Measurements from ENCODE around the gene BCAS3.

Gene BCAS3

GRCh38 chr17:61073799-61074513 lies 396.3 kb downstream of the BCAS3 start:
- ATAC-seq, result peak; percentile 85
- TF ChIP-seq OSR1 (CRISPR knock-in tag; IDR thresholded peaks at IDR 0.05), result no peak
- TF ChIP-seq GLIS3 (CRISPR knock-in tag; IDR thresholded peaks at IDR 0.05), result no peak
- peak; percentile 65; the same call in 1 of the 2 replicates for TF ChIP-seq ZFP3 (CRISPR knock-in tag; IDR thresholded peaks at IDR 0.05)
- TF ChIP-seq ZNF565 (CRISPR knock-in tag; conservative IDR thresholded peaks at IDR 0.05; ENCODE audit: low read depth), result no peak
- no peak for TF ChIP-seq ESRRG (CRISPR knock-in tag; IDR thresholded peaks at IDR 0.05)
- TF ChIP-seq ZNF8 (CRISPR knock-in tag; IDR thresholded peaks at IDR 0.05), result no peak
- peak; percentile 51 for TF ChIP-seq ISL1 (CRISPR knock-in tag; IDR thresholded peaks at IDR 0.05)
- TF ChIP-seq, protein P1, sequence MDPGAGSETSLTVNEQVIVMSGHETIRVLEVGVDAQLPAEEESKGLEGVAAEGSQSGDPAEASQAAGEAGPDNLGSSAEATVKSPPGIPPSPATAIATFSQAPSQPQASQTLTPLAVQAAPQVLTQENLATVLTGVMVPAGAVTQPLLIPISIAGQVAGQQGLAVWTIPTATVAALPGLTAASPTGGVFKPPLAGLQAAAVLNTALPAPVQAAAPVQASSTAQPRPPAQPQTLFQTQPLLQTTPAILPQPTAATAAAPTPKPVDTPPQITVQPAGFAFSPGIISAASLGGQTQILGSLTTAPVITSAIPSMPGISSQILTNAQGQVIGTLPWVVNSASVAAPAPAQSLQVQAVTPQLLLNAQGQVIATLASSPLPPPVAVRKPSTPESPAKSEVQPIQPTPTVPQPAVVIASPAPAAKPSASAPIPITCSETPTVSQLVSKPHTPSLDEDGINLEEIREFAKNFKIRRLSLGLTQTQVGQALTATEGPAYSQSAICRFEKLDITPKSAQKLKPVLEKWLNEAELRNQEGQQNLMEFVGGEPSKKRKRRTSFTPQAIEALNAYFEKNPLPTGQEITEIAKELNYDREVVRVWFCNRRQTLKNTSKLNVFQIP (CRISPR knock-in tag; IDR thresholded peaks at IDR 0.05; ENCODE audit: borderline replicate concordance, low read depth), result no peak
- no peak for TF ChIP-seq BACH2 (CRISPR knock-in tag; IDR thresholded peaks at IDR 0.05; ENCODE audit: borderline replicate concordance)
- TF ChIP-seq TOX (CRISPR knock-in tag; IDR thresholded peaks at IDR 0.05; ENCODE audit: borderline replicate concordance), result no peak
- TF ChIP-seq ARNTL (CRISPR knock-in tag; IDR thresholded peaks at IDR 0.05; ENCODE audit: borderline replicate concordance, low read depth), result no peak
- TF ChIP-seq CREB5 (CRISPR knock-in tag; IDR thresholded peaks at IDR 0.05; ENCODE audit: low read depth), result no peak
- TF ChIP-seq CSRNP3 (CRISPR knock-in tag; IDR thresholded peaks at IDR 0.05), result no peak

GRCh38 chr17:61075988-61076387 lies 398.3 kb downstream of the BCAS3 start:
- no peak for ATAC-seq
- TF ChIP-seq PATZ1 (CRISPR knock-in tag; IDR thresholded peaks at IDR 0.05; ENCODE audit: borderline replicate concordance) (no peak), OSR1 (CRISPR knock-in tag; IDR thresholded peaks at IDR 0.05) (no peak), PPARA (CRISPR knock-in tag; IDR thresholded peaks at IDR 0.05; ENCODE audit: borderline replicate concordance) (no peak), ZNF8 (CRISPR knock-in tag; IDR thresholded peaks at IDR 0.05) (no peak), CSRNP3 (CRISPR knock-in tag; IDR thresholded peaks at IDR 0.05) (no peak), ARNTL (CRISPR knock-in tag; IDR thresholded peaks at IDR 0.05; ENCODE audit: borderline replicate concordance, low read depth) (no peak), SNAI2 (CRISPR knock-in tag; IDR thresholded peaks at IDR 0.05) (no peak), CSDC2 (CRISPR knock-in tag; IDR thresholded peaks at IDR 0.05) (no peak), ESRRG (CRISPR knock-in tag; IDR thresholded peaks at IDR 0.05) (no peak), ISL1 (CRISPR knock-in tag; IDR thresholded peaks at IDR 0.05) (no peak)
- TF ChIP-seq, protein P2, sequence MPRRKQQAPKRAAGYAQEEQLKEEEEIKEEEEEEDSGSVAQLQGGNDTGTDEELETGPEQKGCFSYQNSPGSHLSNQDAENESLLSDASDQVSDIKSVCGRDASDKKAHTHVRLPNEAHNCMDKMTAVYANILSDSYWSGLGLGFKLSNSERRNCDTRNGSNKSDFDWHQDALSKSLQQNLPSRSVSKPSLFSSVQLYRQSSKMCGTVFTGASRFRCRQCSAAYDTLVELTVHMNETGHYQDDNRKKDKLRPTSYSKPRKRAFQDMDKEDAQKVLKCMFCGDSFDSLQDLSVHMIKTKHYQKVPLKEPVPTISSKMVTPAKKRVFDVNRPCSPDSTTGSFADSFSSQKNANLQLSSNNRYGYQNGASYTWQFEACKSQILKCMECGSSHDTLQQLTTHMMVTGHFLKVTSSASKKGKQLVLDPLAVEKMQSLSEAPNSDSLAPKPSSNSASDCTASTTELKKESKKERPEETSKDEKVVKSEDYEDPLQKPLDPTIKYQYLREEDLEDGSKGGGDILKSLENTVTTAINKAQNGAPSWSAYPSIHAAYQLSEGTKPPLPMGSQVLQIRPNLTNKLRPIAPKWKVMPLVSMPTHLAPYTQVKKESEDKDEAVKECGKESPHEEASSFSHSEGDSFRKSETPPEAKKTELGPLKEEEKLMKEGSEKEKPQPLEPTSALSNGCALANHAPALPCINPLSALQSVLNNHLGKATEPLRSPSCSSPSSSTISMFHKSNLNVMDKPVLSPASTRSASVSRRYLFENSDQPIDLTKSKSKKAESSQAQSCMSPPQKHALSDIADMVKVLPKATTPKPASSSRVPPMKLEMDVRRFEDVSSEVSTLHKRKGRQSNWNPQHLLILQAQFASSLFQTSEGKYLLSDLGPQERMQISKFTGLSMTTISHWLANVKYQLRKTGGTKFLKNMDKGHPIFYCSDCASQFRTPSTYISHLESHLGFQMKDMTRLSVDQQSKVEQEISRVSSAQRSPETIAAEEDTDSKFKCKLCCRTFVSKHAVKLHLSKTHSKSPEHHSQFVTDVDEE (CRISPR knock-in tag; IDR thresholded peaks at IDR 0.05), result no peak
- TF ChIP-seq, protein P1 (CRISPR knock-in tag; IDR thresholded peaks at IDR 0.05; ENCODE audit: borderline replicate concordance, low read depth), result no peak
